ENCODE results near the gene DUSP11. TPM values are rescaled to one million over a fixed set of nuclear protein-coding genes. Genes with fewer than 3 reads are reported as not detected.

DUSP11 gene
- total and polyA plus RNA-seq, 9 of the 15 experiments (the other 6 are each of a cell fraction or from before 2014, with no cell fraction given) = 20.7 to 79.8 (median 29.3) TPM

DNA sequence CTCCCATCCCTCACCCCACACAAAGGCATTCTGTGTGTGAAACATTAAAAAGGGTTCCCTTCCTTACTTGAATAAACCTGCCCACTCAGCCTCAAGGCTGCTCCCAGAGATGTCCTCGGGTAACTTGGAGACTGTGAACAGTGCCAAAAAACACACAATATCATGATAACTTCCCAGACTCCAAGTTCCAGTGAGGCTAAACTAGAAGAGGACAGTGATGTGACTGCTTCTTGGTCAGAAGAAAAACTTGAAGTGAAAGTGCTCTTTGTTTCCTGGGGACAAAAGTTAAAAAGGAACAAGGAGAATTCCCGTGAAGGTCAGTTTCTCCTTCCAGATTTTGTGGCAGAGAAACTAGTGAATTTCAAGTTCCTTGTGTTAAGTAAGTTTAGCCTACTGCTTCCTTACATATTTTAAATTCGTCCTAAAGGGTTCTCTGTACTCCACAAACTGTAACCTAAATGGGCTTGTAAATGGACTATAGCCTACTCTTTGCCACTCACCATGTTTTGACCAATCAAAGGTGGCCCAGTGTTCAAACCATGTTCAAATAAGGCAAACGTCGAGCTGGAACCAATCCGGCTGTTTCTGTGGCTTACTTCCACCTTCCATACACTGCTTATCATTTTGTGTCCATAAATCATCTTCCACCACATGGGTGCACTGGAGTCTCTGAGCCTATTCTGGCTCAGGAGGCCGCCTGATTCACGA, 63.2 kb downstream of the DUSP11 start (continued):
- no peak for TF ChIP-seq ZKSCAN1 (IDR thresholded peaks at IDR 0.05; ENCODE audit: low read depth, low read length)
- no peak for TF ChIP-seq KDM1A (IDR thresholded peaks at IDR 0.05)
- peak; percentile 62 for TF ChIP-seq NFYB (IDR thresholded peaks at IDR 0.05; ENCODE audit: extremely low read depth, insufficient read length)
- TF ChIP-seq, protein P1, sequence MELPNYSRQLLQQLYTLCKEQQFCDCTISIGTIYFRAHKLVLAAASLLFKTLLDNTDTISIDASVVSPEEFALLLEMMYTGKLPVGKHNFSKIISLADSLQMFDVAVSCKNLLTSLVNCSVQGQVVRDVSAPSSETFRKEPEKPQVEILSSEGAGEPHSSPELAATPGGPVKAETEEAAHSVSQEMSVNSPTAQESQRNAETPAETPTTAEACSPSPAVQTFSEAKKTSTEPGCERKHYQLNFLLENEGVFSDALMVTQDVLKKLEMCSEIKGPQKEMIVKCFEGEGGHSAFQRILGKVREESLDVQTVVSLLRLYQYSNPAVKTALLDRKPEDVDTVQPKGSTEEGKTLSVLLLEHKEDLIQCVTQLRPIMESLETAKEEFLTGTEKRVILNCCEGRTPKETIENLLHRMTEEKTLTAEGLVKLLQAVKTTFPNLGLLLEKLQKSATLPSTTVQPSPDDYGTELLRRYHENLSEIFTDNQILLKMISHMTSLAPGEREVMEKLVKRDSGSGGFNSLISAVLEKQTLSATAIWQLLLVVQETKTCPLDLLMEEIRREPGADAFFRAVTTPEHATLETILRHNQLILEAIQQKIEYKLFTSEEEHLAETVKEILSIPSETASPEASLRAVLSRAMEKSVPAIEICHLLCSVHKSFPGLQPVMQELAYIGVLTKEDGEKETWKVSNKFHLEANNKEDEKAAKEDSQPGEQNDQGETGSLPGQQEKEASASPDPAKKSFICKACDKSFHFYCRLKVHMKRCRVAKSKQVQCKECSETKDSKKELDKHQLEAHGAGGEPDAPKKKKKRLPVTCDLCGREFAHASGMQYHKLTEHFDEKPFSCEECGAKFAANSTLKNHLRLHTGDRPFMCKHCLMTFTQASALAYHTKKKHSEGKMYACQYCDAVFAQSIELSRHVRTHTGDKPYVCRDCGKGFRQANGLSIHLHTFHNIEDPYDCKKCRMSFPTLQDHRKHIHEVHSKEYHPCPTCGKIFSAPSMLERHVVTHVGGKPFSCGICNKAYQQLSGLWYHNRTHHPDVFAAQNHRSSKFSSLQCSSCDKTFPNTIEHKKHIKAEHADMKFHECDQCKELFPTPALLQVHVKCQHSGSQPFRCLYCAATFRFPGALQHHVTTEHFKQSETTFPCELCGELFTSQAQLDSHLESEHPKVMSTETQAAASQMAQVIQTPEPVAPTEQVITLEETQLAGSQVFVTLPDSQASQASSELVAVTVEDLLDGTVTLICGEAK (IDR thresholded peaks at IDR 0.05) = peak; percentile 10; the same call in 1 of the 2 replicates
- TF ChIP-seq, protein P1 (CRISPR knock-in tag; IDR thresholded peaks at IDR 0.05) = no peak
- TF ChIP-seq, protein P2, sequence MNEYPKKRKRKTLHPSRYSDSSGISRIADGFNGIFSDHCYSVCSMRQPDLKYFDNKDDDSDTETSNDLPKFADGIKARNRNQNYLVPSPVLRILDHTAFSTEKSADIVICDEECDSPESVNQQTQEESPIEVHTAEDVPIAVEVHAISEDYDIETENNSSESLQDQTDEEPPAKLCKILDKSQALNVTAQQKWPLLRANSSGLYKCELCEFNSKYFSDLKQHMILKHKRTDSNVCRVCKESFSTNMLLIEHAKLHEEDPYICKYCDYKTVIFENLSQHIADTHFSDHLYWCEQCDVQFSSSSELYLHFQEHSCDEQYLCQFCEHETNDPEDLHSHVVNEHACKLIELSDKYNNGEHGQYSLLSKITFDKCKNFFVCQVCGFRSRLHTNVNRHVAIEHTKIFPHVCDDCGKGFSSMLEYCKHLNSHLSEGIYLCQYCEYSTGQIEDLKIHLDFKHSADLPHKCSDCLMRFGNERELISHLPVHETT (CRISPR knock-in tag; conservative IDR thresholded peaks at IDR 0.05 in 1 of 2, IDR thresholded peaks at IDR 0.05 in 1 of 2) = peak in 1 of 2 experiments; percentile 55; a peak in 1 of 4 replicates
- peak; percentile 41 to 98; a peak in 3 of 4 replicates for TF ChIP-seq SRF (CRISPR knock-in tag; IDR thresholded peaks at IDR 0.05)
- TF ChIP-seq KAT7 (CRISPR knock-in tag; IDR thresholded peaks at IDR 0.05; ENCODE audit: borderline replicate concordance) = peak; percentile 53; the same call in 1 of the 2 replicates
- TF ChIP-seq FOXM1 (IDR thresholded peaks at IDR 0.05; ENCODE audit: low read depth) = peak; percentile 98
- TF ChIP-seq FOXM1 (CRISPR knock-in tag; IDR thresholded peaks at IDR 0.05; ENCODE audit: low read depth) = 0 out of 2 replicates have a peak, but pooled peaks have one; percentile 90
- peak in 1 of 2 experiments; percentile 64; a peak in 1 of 3 replicates for TF ChIP-seq CBX3 (IDR thresholded peaks at IDR 0.05; ENCODE audit: borderline replicate concordance in 1 of 2, low read length in 2 of 2)
- 0 out of 2 replicates have a peak, but pooled peaks have one; percentile 14 for TF ChIP-seq EP300 (IDR thresholded peaks at IDR 0.05; ENCODE audit: low read length)
